K562 (cell line): ENCODE data around the gene C13orf46. TPM values are rescaled to one million over a fixed set of nuclear protein-coding genes. Genes with fewer than 3 reads are reported as not detected.

Experiments
- BCOR ChIP-seq: fragments of 450-650 bp; IDR thresholded peaks from 2 replicates; pipeline ENCODE4 v1.6.1; 2016
- CCAR2 ChIP-seq: fragments of 200-400 bp; formaldehyde crosslinking; IDR thresholded peaks from 2 replicates; pipeline ENCODE4 v1.6.1; 2017; ENCODE audit warnings: mild to moderate bottlenecking, low read depth, low read length
- CHCHD3 ChIP-seq: fragments of 250-450 bp; sonication (Bioruptor Pico); IDR thresholded peaks from 2 replicates; pipeline ENCODE4 v2.1.2; 2022; ENCODE audit warnings: mild to moderate bottlenecking
- ELF4 ChIP-seq: fragments of 450-650 bp; formaldehyde crosslinking; IDR thresholded peaks from 2 replicates; pipeline ENCODE4 v1.4.0; 2022; ENCODE audit warnings: missing genetic modification characterization
- FOXA1 ChIP-seq: fragments of 450-650 bp; IDR thresholded peaks from 2 replicates; pipeline ENCODE4 v1.6.1; 2016; ENCODE audit warnings: mild to moderate bottlenecking, borderline replicate concordance
- HCFC1 ChIP-seq: IDR thresholded peaks from 2 replicates; pipeline ENCODE4 v1.6.1; 2012; ENCODE audit warnings: low read depth, low read length, improper control_type of control experiment
- HDAC6 ChIP-seq: IDR thresholded peaks from 2 replicates; pipeline ENCODE4 v1.6.1; 2012; ENCODE audit warnings: low read depth, mild to moderate bottlenecking, control low read depth, inconsistent platforms, low read length, moderate library complexity
- MGA ChIP-seq: fragments of 450-650 bp; IDR thresholded peaks from 2 replicates; pipeline ENCODE4 v1.6.1; 2016; ENCODE audit warnings: mild to moderate bottlenecking, moderate library complexity
- NBN ChIP-seq: fragments of 450-650 bp; IDR thresholded peaks from 2 replicates; pipeline ENCODE4 v1.6.1; 2016; ENCODE audit warnings: low read depth, mild to moderate bottlenecking
- NUFIP1 ChIP-seq: fragments of 450-650 bp; IDR thresholded peaks from 2 replicates; pipeline ENCODE4 v1.6.1; 2018; ENCODE audit not compliant: partially characterized antibody
- PHTF2 ChIP-seq: fragments of 250-450 bp; sonication (Bioruptor Pico); IDR thresholded peaks from 2 replicates; pipeline ENCODE4 v1.5.0; 2021; ENCODE audit warnings: mild to moderate bottlenecking
- PML ChIP-seq: IDR thresholded peaks from 2 replicates; pipeline ENCODE4 v1.6.1; 2012; ENCODE audit warnings: low read length, inconsistent platforms
- SPI1 ChIP-seq: IDR thresholded peaks from 2 replicates; pipeline ENCODE4 v1.6.1; 2011; ENCODE audit warnings: low read depth, low read length, control low read depth, borderline replicate concordance
- SRF ChIP-seq, 2 experiments: fragments of 250-450, 450-650 bp in 1 of 2; sonication (Bioruptor Pico) in 1 of 2; sonication (generic) in 1 of 2; formaldehyde crosslinking; IDR thresholded peaks; 2 replicates each; pipeline versions ENCODE4 v1.5.0 to v1.5.1; 2020 to 2022; ENCODE audit warnings: mild to moderate bottlenecking in 1 of 2, missing genetic modification reagents in 1 of 2
- ZFX ChIP-seq: sonication (generic); formaldehyde crosslinking; IDR thresholded peaks from 2 replicates; pipeline ENCODE4 v1.8.0; 2022; ENCODE audit warnings: mild to moderate bottlenecking, missing genetic modification reagents, moderate library complexity
- ZNF830 ChIP-seq: fragments of 250-450 bp; sonication (Bioruptor Pico); IDR thresholded peaks from 2 replicates; pipeline ENCODE4 v1.5.0; 2021; ENCODE audit warnings: mild to moderate bottlenecking
- polyA plus RNA-seq, 8 experiments: library from polyadenylated mRNA; depleted of rRNA in 4 of 8; stranded (reverse) in 5 of 8; unstranded in 3 of 8; fragments of >200 nt; fragmentation: Nextera tagmentation in 2 of 8; fragmentation: Illumina TruSeq in 1 of 8; extraction: Ambion mirVana in 2 of 8; extraction: Trizol in 1 of 8; gene quantifications; 2 replicates each; pipeline versions ENCODE4 v1.2.1 to v1.2.3, GENCODE V29; 2011 to 2014; ENCODE audit warnings: inconsistent platforms in 1 of 8, missing spikeins in 1 of 8
- total RNA-seq, 7 experiments: library from RNA; depleted of rRNA in 6 of 7; stranded (reverse); fragments of >200 nt in 6 of 7; fragmentation: Illumina TruSeq in 2 of 7; extraction: Trizol in 2 of 7; gene quantifications; 2 replicates each; pipeline versions ENCODE4 v1.2.1 to v1.2.3, GENCODE V29; 2011 to 2021; ENCODE audit warnings: low replicate concordance in 1 of 7

C13orf46 gene
- total and polyA plus RNA-seq, 9 of the 15 experiments (the other 6 are each of a cell fraction or from before 2014, with no cell fraction given) = 0.04 to 0.24 (median 0.05) TPM; not detected in 4

GRCh38 chr13:114004420-114005205, 30.7 kb upstream of the C13orf46 start (continued):
- TF ChIP-seq MGA (peak; percentile 69), NBN (0 out of 2 replicates have a peak, but pooled peaks have one; percentile 46), HCFC1 (no peak), ZNF830 (no peak), HDAC6 (no peak), BCOR (0 out of 2 replicates have a peak, but pooled peaks have one; percentile 8), CHCHD3 (no peak), PML (peak; percentile 58; the same call in 1 of the 2 replicates), NUFIP1 (no peak), ELF4 (CRISPR knock-in tag) (peak; percentile 59; the same call in 1 of the 2 replicates), FOXA1 (no peak), PHTF2 (CRISPR knock-in tag) (no peak), SRF (CRISPR knock-in tag; IDR thresholded peaks at IDR 0.05) (no peak; a peak in 1 of 4 replicates), SPI1 (peak; percentile 42; the same call in 1 of the 2 replicates), CCAR2 (no peak), ZFX (CRISPR knock-in tag) (peak; percentile 91)
